NCI-H1048 (cell line): Measurements from ENCODE around the gene WNT10A.
A peak's percentile ranks its signal among the peaks of the same experiment; 100 is the strongest.
"Not testable (repeated sequence)": the region's sequence is repeated elsewhere in the genome, so short reads cannot be mapped to it uniquely, and the experiment has no call there.

ENCODE experiments used
- DNase-seq: peaks from one replicate; lab custom pipeline; 2025; lab: John Stamatoyannopoulos, UW

WNT10A gene

DNA sequence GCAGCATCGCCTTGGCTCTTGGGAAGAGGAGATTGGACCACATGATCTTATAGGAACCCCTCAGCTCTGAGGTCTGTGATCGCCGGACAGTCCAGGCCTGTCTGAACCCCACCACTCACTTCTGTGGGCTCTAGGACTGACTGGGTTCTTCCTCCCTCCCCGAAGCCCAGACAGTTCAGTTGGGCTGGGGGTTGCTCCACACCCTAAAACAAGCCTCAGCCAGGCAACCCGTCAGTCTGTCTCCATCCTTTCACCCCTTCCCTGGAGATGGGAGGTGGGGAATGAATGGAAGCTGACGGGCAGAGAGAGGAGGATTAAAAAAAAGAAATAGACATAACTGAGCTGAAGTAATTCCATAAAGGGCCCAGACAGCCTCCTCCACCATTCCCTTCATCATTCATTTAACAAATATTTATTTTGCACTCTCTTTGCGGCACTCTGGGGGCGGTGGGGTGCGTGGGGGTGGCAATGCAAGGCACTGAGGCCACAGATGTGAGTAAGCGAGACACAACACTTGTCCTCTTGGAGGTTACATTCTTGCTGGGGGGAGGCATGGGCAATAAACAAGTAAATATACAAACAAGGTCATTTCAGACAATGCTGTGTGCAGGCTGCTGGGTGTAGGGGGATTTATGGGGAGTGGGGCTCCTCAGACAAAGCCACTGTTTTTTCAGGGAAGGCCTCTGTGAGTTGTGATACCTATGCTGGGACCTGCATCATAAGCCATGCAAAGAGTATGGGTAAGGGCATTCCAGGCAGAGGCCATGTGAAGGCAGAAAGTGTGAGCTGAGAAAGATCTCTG lies 12.9 kb downstream of the WNT10A start:
- no peak for DNase-seq

DNA sequence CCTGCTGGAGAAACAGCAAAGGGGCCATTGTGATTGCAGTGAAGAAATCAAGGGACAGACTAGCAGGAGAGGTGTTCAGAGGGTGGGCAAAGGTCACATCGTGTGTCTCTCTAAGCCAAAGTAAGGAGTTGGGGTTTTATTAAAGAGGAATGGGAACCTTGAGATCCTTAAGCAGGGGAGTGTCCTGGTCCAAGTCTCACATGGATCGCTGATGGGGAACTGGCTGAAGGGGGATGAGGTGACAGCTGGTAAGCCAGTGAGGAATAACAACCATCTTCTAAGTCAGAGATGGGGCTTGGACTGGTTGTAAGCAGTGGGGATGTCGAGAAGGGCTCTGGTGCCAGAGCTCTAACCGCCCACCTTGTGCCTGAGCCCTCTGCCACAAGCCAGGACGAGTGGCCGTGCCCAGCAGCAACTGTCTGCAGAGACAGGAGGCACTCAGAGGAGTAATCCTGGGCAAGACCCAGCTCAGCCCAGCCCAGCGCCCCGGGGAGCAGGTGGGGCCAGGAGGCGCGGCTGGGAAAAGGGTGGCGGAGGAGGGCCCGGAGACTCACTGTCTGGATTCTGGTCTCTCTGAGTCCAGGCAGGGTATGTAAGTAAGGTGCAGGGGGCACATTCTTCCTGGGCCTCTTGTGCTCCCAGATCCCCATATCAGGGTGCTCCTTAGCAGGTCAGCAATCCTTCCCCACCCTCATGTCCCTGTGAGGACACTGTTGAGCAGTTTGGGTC lies 13.7 kb downstream of the WNT10A start:
- no peak for DNase-seq

DNA sequence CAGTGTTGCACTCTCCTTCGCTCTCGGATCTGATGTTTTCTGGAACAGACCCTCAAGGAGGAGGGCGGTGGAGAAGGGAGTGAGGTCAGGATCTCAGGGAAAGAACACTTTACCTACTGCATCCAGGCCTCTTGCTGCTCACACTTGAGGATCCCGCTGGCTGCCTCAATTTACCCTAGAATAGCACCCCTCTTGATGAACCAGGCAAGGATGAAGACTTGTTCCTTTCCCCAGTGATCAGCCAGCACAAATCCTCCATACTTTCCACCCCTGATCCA lies 14.2 kb downstream of the WNT10A start:
- DNase-seq: no peak

DNA sequence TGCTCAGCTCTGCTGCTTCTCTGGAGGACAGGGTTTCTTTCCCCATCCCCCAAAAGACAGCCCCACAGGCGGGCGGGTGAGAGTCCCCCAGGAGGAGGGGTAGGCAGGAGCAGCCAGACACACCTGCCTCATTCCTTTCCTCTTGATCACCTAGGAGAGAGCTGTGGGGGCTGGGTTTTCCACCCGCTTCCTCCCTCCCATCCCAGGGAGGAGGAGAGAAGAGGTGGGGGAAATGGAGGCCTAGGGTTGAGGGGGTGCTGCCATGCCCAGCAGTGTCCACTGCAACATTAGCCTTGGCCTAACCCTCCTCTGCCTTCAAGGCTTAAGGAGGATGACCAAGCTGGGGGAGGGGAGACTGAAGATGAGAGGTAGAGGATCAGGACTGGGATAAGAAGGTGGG lies 14.7 kb downstream of the WNT10A start:
- DNase-seq: no peak

- no peak for DNase-seq
Observed at GRCh38 chr2:218895759-218896500, 15.3 kb downstream of the WNT10A start.

DNA sequence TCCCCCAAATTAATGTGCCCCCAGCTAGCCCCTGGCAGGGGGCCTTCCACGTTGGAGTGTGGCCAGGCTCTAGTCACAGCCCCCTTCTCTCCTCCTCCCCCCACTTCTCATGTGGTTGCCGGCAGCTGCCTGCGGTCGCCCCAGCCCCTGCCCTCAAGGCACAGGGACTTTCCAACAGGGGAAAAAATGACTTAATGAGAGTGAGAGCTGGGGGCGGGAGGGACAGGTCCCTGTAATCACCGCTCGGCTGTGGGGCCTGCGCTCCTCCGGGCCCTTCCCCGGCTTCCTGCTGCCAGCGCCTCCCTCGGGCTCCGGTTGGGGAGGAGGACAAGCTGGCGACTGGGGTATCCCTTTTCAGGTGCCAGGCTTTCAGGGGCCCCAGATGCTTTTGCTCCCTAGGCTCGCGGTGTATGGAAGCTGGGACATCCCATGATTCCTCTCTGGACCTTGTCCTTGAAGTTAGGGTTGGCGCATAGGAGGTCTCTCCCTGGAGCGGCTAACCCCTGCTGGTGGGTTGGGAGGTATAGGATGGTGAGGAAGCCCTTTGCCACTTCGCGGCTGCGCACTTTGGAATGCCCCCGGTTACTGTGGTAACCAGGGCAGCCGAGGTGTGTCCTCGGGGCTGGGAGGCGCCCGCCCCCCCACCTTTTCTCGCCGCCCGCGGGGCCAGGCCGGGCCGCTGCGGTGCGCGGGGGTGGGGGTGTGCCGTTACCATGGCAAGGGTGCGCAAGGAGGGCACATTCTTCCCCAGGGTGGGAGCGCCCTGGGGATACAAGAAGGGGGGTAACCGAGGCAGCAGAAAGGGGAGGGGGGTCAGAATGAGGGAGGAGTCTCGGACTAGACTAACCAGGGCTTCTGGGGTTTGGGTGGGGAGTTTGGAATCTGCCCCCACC lies 16.1 kb downstream of the WNT10A start:
- no peak for DNase-seq

GRCh38 chr2:218897394-218898108 lies 16.9 kb downstream of the WNT10A start:
- DNase-seq: no peak

GRCh38 chr2:218898109-218898878 lies 17.6 kb downstream of the WNT10A start:
- DNase-seq: no peak

GRCh38 chr2:218899147-218899546 lies 18.5 kb downstream of the WNT10A start:
- DNase-seq: no peak

DNA sequence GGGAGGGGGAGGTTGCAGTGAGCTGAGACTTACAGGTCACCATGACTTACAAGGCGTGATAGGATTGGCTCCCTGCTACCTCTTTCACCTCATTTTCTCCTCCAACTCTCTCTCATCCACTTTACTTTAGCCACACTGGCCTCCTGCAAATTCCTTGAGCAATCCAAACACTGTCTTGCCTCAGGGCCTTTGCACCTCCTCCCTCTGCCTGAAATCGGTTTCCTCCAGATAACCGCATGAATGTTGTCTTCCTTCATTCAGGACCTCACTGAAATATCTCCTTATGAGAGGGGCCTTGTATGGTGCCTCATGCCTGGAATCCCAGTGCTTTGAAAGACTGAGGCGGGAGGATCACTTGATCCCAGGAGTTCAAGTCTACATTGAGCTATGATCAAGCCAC lies 21.8 kb downstream of the WNT10A start:
- no peak for DNase-seq

- no peak for DNase-seq
Observed at GRCh38 chr2:218904176-218904575, 23.5 kb downstream of the WNT10A start.

DNA sequence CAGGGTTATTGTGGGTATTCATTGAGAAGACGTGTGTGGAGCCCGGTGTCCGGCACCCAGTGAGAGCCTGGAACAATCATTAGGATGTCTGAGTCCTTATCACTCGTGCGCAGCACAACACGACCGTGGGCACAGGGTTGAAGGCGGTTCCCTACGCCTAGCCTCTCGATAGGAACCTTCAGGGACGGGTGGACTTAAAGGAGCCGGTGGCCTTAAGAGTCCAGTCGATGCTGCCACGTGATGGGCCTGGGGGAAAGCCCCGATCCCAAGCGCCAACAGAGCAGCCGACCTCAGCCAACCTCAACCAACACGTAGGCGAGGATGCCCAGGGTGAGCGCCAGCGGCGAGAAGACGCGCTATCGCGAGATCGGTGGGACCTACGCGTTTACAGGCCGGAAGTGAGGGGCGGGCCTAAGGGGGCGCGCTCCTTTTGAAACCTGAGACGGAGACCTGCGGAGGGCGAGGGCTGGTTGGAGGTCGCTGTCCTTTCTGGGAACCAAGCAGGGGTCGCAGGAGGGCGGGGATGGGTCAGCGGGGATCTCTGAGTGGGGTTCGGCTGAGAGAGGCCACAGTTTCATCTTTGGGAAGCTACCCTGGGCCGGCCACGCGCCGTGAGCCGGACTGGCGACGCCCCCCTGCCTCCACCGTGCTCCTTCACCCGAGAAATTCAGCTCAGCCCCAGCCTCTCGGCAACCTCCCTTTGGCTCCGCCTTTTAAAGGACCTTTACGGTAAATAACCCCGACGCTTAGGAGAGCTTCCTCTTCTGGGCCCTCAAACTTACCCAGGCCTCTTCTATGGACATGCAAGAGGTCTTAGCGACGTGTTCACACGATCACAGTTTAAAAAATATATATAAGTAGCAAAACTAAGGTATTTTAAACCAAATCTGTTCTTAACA lies 28.3 kb downstream of the WNT10A start:
- peak; percentile 85 for DNase-seq

DNA sequence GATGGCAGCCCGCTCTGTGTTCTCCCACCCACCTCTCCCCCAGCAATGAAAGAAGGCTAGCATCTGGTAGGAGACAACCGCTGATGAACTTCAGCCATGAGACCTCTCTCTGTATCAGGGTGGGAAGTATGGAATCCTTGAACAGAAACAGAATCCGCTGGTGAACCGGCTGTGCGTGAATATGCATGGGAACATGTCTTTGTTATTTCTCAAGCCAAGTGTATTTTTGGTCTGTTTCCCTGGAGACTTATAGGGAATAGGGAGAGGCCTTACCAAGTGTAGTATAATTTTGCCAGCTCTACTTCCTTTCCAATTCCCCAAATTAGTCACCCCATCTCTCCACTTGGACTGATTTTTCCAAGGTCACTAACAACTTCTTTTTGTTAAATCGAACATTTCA lies 30.1 kb downstream of the WNT10A start:
- DNase-seq: no peak

GRCh38 chr2:218920504-218920903 lies 39.9 kb downstream of the WNT10A start:
- DNase-seq: no peak

DNA sequence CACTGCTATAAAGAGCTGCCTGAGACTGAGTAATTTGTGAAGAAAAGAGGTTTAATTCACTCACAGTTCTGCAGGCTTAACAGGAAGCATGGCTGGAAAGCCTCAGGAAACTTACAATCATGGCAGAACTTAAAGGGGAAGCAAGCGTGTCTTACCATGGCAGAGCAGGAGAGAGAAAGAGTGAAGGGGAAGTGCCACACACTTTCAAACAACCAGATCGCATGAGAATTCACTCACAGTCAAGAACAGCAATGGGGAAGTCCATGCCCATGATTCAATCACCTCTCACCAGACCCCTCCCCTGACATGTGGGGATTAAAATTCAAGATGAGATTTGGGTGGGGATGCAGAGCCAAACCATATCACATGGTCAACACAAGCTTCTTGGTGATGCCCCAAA lies 44.1 kb downstream of the WNT10A start:
- DNase-seq: no peak

DNA sequence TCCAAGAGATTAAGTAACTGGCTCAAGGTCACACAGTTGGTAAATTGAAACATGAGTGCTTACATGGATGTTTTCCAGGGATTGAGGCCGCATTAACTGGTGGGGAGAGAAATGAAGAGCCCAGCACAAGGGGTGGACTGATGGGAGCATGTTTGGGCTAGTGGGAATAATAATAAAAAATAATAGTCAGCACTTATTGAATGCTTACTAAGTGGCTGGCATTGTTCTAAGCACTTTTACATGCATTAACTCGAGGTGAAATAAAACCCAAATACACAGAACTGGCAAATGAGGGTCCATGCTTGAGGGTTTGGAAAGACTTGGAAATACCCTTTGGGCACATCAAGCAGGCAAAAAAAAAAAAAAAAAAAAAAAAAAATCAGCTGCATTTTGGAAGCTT lies 44.8 kb downstream of the WNT10A start:
- DNase-seq: no peak

- DNase-seq: no peak
Observed at GRCh38 chr2:218927422-218927821, 46.8 kb downstream of the WNT10A start.

DNA sequence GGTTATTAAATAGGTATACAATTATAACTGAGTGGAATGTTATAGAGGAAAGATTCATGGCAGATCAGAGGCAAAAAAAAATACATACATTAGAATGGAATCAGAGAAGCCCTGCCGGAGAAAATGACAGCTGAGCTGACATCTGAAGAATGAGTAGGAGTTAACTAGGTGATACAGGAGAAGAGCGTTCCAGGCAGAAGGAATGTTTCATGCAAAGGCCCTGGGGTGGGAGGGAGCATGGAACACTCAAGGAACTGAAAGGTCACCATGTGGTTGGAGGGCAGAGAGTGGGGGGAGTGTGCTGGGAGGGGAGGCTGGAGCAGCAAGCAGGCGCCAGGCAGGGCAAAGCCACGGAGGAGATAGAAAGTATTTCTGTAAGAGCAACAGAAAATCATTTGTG lies 47.2 kb downstream of the WNT10A start:
- DNase-seq: no peak

- DNase-seq: not testable (repeated sequence)
Observed at GRCh38 chr2:218930488-218930887, 49.8 kb downstream of the WNT10A start.

DNA sequence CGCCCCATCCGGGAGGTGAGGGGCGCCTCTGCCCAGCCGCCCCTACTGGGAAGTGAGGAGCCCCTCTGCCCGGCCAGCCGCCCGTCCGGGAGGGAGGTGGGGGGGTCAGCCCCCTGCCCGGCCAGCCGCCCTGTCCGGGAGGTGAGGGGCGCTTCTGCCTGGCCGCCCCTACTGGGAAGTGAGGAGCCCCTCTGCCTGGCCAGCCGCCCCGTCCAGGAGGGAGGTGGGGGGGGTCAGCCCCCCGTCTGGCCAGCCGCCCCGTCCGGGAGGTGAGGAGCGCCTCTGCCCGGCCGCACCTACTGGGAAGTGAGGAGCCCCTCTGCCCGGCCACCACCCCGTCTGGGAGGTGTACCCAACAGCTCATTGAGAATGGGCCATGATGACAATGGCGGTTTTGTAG lies 51.1 kb downstream of the WNT10A start:
- not testable (repeated sequence) for DNase-seq
